Lower leg skin (tissue), 3 donors: ENCODE results near the gene ADAMTSL1.

Source experiments
- POLR2A ChIP-seq, 2 donors: fragments of 450-650 bp; IDR thresholded peaks; one replicate each; pipeline ENCODE4 v1.6.1; 2016 to 2017; ENCODE audit warnings: antibody characterized with exemption in 2 of 2, mild to moderate bottlenecking in 1 of 2, moderate library complexity in 1 of 2
- TF ChIP-seq, protein P1 (sequence below), 3 donors: fragments of 450-650 bp; IDR thresholded peaks; one replicate each; pipeline ENCODE4 v1.5.1; 2016; ENCODE audit warnings: antibody characterized with exemption in 3 of 3, mild to moderate bottlenecking in 3 of 3, moderate library complexity in 2 of 3

DNA sequence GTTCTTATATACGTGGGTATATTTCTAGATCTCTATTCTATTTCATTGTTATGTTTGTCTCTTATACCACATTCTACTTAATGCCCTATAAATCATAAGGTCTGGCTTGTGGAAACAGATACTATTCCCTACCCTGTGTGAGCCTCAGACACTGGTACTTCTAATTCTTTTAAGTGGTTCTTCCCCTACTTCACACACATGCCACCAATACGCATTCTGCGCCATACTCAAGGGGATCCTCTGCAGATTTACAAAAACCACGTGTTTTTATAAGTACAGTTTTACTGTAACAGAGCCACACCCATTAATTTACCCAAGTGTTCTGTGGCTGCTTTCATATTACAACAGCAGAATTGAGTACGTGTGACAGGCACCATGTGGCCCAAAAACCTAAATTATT lies 363.4 kb downstream of the ADAMTSL1 start:
- TF ChIP-seq, protein P1, sequence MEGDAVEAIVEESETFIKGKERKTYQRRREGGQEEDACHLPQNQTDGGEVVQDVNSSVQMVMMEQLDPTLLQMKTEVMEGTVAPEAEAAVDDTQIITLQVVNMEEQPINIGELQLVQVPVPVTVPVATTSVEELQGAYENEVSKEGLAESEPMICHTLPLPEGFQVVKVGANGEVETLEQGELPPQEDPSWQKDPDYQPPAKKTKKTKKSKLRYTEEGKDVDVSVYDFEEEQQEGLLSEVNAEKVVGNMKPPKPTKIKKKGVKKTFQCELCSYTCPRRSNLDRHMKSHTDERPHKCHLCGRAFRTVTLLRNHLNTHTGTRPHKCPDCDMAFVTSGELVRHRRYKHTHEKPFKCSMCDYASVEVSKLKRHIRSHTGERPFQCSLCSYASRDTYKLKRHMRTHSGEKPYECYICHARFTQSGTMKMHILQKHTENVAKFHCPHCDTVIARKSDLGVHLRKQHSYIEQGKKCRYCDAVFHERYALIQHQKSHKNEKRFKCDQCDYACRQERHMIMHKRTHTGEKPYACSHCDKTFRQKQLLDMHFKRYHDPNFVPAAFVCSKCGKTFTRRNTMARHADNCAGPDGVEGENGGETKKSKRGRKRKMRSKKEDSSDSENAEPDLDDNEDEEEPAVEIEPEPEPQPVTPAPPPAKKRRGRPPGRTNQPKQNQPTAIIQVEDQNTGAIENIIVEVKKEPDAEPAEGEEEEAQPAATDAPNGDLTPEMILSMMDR (IDR thresholded peaks at IDR 0.05) = no peak
- TF ChIP-seq POLR2A (IDR thresholded peaks at IDR 0.05) = no peak
